Measurements from ENCODE around the gene BCS1L. TPM values are rescaled to one million over a fixed set of nuclear protein-coding genes. Genes with fewer than 3 reads are reported as not detected.

Gene BCS1L
- total and polyA plus RNA-seq, 2 experiments from 2014 or later, result 24.3 to 48.1 TPM

GRCh38 chr2:218662377-218662776 lies 2.9 kb downstream of the BCS1L start:
- Histone ChIP-seq H3K9me2 (replicated peaks; ENCODE audit: insufficient read depth) (no peaks in the 10 kb centered on the region), H2AFZ (no peak overlapping the region), H3K79me2 (peaks cover 19% of the 10 kb centered on the region), H3K4me1 (ENCODE audit: insufficient read depth) (peaks cover 4% of the 10 kb centered on the region), H3K4me3 (no peak overlapping the region), H4K20me1 (ENCODE audit: insufficient read depth, poor library complexity, severe bottlenecking) (no peaks in the 10 kb centered on the region), H3K27me3 (no peaks in the 10 kb centered on the region), H3K36me3 (replicated peaks; ENCODE audit: insufficient read depth, low read depth) (no peaks in the 10 kb centered on the region), H3K9me3 (ENCODE audit: low read depth) (no peaks in the 10 kb centered on the region), H3K4me2 (no peak overlapping the region), H3K27ac (no peak overlapping the region)
- TF ChIP-seq EZH2 (IDR thresholded peaks at IDR 0.05; ENCODE audit: borderline replicate concordance), result no peak
- DNase-seq (ENCODE audit: low spot score), result no peak
- WGBS (ENCODE audit: low lambda C conversion rate, missing lambda C conversion rate), result 94% methylated on average over 7 of the region's 7 CpGs

DNA sequence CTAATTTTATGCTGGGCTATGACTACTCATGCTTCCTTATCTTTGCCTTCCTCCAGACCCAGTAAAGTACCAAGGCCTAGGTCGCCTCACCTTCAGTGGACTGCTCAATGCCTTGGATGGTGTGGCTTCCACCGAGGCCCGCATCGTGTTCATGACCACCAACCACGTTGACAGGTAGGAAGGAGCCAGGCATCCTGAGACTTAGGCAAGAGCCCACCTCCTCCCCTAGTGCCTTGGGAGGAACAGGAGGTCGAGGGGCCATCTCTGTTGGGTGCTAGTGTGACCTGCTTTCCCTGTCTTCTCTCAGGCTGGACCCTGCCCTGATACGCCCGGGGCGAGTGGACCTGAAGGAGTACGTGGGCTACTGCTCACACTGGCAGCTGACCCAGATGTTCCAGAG lies 3.3 kb downstream of the BCS1L start:
- no peaks in the 10 kb centered on the region for H3K36me3 ChIP-seq (replicated peaks; ENCODE audit: insufficient read depth, low read depth)
- 95% methylated on average over 10 of the region's 10 CpGs for WGBS (ENCODE audit: low lambda C conversion rate, missing lambda C conversion rate)

GRCh38 chr2:218663901-218664300 lies 4.4 kb downstream of the BCS1L start:
- H3K27me3 ChIP-seq, result no peaks in the 10 kb centered on the region
- no peak overlapping the region for H3K4me3 ChIP-seq
- H4K20me1 ChIP-seq (ENCODE audit: insufficient read depth, poor library complexity, severe bottlenecking), result no peaks in the 10 kb centered on the region
- no peak overlapping the region for H2AFZ ChIP-seq
- H3K9me2 ChIP-seq (replicated peaks; ENCODE audit: insufficient read depth), result no peaks in the 10 kb centered on the region
- 96% methylated on average over 15 of the region's 15 CpGs for WGBS (ENCODE audit: low lambda C conversion rate, missing lambda C conversion rate)
- no peak overlapping the region for H3K27ac ChIP-seq
- H3K4me1 ChIP-seq (ENCODE audit: insufficient read depth), result peaks cover 4% of the 10 kb centered on the region
- no peaks in the 10 kb centered on the region for H3K36me3 ChIP-seq (replicated peaks; ENCODE audit: insufficient read depth, low read depth)
- no peak overlapping the region for H3K4me2 ChIP-seq
- H3K79me2 ChIP-seq, result peaks cover 7% of the 10 kb centered on the region
- no peak for DNase-seq (ENCODE audit: low spot score)
- no peaks in the 10 kb centered on the region for H3K9me3 ChIP-seq (ENCODE audit: low read depth)
- TF ChIP-seq, protein P1, sequence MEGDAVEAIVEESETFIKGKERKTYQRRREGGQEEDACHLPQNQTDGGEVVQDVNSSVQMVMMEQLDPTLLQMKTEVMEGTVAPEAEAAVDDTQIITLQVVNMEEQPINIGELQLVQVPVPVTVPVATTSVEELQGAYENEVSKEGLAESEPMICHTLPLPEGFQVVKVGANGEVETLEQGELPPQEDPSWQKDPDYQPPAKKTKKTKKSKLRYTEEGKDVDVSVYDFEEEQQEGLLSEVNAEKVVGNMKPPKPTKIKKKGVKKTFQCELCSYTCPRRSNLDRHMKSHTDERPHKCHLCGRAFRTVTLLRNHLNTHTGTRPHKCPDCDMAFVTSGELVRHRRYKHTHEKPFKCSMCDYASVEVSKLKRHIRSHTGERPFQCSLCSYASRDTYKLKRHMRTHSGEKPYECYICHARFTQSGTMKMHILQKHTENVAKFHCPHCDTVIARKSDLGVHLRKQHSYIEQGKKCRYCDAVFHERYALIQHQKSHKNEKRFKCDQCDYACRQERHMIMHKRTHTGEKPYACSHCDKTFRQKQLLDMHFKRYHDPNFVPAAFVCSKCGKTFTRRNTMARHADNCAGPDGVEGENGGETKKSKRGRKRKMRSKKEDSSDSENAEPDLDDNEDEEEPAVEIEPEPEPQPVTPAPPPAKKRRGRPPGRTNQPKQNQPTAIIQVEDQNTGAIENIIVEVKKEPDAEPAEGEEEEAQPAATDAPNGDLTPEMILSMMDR (IDR thresholded peaks at IDR 0.05; ENCODE audit: poor library complexity), result no peak
- TF ChIP-seq EZH2 (IDR thresholded peaks at IDR 0.05; ENCODE audit: borderline replicate concordance) (no peak), EZH2phosphoT487 (IDR thresholded peaks at IDR 0.05; ENCODE audit: low read depth, severe bottlenecking, unreplicated experiment) (no peak)

More for the DNA sequence above, 3.3 kb downstream of the BCS1L start:
- H3K4me2 ChIP-seq, result no peak overlapping the region
- no peaks in the 10 kb centered on the region for H3K9me2 ChIP-seq (replicated peaks; ENCODE audit: insufficient read depth)
- H3K4me1 ChIP-seq (ENCODE audit: insufficient read depth), result peaks cover 4% of the 10 kb centered on the region
- H3K27me3 ChIP-seq, result no peaks in the 10 kb centered on the region
- H3K4me3 ChIP-seq, result no peak overlapping the region
- peaks cover 14% of the 10 kb centered on the region for H3K79me2 ChIP-seq
- H2AFZ ChIP-seq, result no peak overlapping the region
- TF ChIP-seq, protein P1 (IDR thresholded peaks at IDR 0.05; ENCODE audit: poor library complexity), result no peak
- TF ChIP-seq EZH2phosphoT487 (IDR thresholded peaks at IDR 0.05; ENCODE audit: low read depth, severe bottlenecking, unreplicated experiment) (no peak), EZH2 (IDR thresholded peaks at IDR 0.05; ENCODE audit: borderline replicate concordance) (no peak)
- DNase-seq (ENCODE audit: low spot score), result no peak
- H3K9me3 ChIP-seq (ENCODE audit: low read depth), result no peaks in the 10 kb centered on the region
- H4K20me1 ChIP-seq (ENCODE audit: insufficient read depth, poor library complexity, severe bottlenecking), result no peaks in the 10 kb centered on the region
- no peak overlapping the region for H3K27ac ChIP-seq

DNA sequence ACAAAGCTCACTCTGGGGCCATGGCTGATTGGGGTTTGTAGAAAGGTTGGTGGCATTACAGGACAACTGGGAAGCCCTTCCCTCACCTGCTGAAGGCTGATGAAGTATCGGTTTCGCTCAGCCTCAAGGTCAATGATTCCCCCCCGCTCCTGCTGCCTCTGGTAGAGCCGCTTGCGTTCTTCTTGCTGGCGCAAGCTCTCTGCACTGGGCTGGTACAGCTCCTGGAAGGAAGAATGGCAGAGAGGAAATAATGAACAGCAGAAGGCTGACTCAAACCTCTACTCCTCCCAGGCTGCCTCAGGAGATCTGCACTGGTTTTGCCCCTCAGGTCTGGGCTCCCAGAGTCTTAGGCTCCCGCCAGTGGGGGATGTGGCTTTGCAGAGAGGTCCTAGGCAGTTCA lies 5.2 kb downstream of the BCS1L start:
- no peak overlapping the region for H3K27ac ChIP-seq
- H3K79me2 ChIP-seq, result peaks cover 15% of the 10 kb centered on the region
- no peaks in the 10 kb centered on the region for H4K20me1 ChIP-seq (ENCODE audit: insufficient read depth, poor library complexity, severe bottlenecking)
- no peak overlapping the region for H3K4me2 ChIP-seq
- H3K9me2 ChIP-seq (replicated peaks; ENCODE audit: insufficient read depth), result no peaks in the 10 kb centered on the region
- H3K4me1 ChIP-seq (ENCODE audit: insufficient read depth), result peaks cover 4% of the 10 kb centered on the region
- no peak overlapping the region for H3K4me3 ChIP-seq
- TF ChIP-seq, protein P1 (IDR thresholded peaks at IDR 0.05; ENCODE audit: poor library complexity), result no peak
- no peak for TF ChIP-seq EZH2 (IDR thresholded peaks at IDR 0.05; ENCODE audit: borderline replicate concordance)
- TF ChIP-seq EZH2phosphoT487 (IDR thresholded peaks at IDR 0.05; ENCODE audit: low read depth, severe bottlenecking, unreplicated experiment), result no peak
- DNase-seq (ENCODE audit: low spot score), result no peak
- WGBS (ENCODE audit: low lambda C conversion rate, missing lambda C conversion rate), result 98% methylated on average over 7 of the region's 7 CpGs
- H3K9me3 ChIP-seq (ENCODE audit: low read depth), result no peaks in the 10 kb centered on the region
- H3K27me3 ChIP-seq, result no peaks in the 10 kb centered on the region
- no peak overlapping the region for H2AFZ ChIP-seq
- H3K36me3 ChIP-seq (replicated peaks; ENCODE audit: insufficient read depth, low read depth), result no peaks in the 10 kb centered on the region

Data from hepatocyte (in vitro differentiated cells).